ENCODE measurements around the gene VAV1. TPM values are rescaled to one million over a fixed set of nuclear protein-coding genes. Genes with fewer than 3 reads are reported as not detected.

The VAV1 gene
- total and polyA plus RNA-seq, 2 of the 13 experiments (the other 11 are each of a cell fraction or from before 2014, with no cell fraction given) = not detected

DNA sequence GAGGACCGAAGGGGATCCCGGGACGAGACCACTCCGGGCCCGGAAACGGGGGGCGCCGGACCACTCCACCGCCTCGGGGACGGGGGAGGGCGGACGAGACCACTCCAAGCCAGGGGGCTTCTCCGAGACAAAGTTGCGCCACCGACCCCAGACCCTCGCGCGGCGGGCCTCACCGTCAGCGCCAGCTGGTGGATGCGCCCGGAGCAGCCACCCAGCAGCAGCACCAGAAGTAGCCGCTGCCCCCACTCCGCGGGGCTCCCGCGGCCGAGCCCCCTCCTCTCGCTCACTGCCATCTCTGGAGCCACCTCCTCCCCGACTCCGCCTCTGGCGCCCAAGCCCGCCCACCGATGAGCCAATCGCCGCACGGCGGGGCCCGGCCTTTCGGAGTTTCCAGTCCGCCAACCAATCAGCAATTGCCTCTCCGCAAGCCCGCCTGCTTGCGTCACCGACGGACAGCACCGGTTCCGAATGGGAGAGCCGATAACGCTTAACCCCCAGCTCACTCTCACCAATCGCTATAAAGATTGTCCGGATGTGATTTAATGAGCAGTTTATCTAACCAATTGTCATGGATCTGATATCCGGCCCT, 35.1 kb upstream of the VAV1 start, which contains the start of gene GPR108 (continued):
- TF ChIP-seq, protein P1, sequence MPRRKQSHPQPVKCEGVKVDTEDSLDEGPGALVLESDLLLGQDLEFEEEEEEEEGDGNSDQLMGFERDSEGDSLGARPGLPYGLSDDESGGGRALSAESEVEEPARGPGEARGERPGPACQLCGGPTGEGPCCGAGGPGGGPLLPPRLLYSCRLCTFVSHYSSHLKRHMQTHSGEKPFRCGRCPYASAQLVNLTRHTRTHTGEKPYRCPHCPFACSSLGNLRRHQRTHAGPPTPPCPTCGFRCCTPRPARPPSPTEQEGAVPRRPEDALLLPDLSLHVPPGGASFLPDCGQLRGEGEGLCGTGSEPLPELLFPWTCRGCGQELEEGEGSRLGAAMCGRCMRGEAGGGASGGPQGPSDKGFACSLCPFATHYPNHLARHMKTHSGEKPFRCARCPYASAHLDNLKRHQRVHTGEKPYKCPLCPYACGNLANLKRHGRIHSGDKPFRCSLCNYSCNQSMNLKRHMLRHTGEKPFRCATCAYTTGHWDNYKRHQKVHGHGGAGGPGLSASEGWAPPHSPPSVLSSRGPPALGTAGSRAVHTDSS (CRISPR knock-in tag; conservative IDR thresholded peaks at IDR 0.05) = no peak
- TF ChIP-seq TGIF2 (CRISPR knock-in tag; IDR thresholded peaks at IDR 0.05) (no peak), NR2F6 (IDR thresholded peaks at IDR 0.05) (no peak), NR2F6 (CRISPR knock-in tag; IDR thresholded peaks at IDR 0.05) (no peak), RBFOX2 (IDR thresholded peaks at IDR 0.05; ENCODE audit: low read depth, low read length) (peak; percentile 89), HNRNPLL (IDR thresholded peaks at IDR 0.05; ENCODE audit: low read depth, low read length, poor library complexity, severe bottlenecking) (peak; percentile 77), POLR2A (IDR thresholded peaks at IDR 0.05; ENCODE audit: insufficient read depth in 1 of 2, low read depth in 2 of 2, low read length in 2 of 2) (peak; percentile 56 to 67; a peak in 3 of 4 replicates), KDM5B (CRISPR knock-in tag; IDR thresholded peaks at IDR 0.05; ENCODE audit: borderline replicate concordance) (peak; percentile 90; the same call in 1 of the 2 replicates), ZNF7 (CRISPR knock-in tag; IDR thresholded peaks at IDR 0.05) (no peak), ATF7 (IDR thresholded peaks at IDR 0.05) (peak; percentile 94), ATF7 (CRISPR knock-in tag; IDR thresholded peaks at IDR 0.05) (no peak), RFXANK (CRISPR knock-in tag; IDR thresholded peaks at IDR 0.05) (no peak), ZNF747 (CRISPR knock-in tag; IDR thresholded peaks at IDR 0.05; ENCODE audit: borderline replicate concordance) (0 out of 2 replicates have a peak, but pooled peaks have one; percentile 31), ZC3H13 (CRISPR knock-in tag; IDR thresholded peaks at IDR 0.05) (peak; percentile 19; the same call in 1 of the 2 replicates), SP2 (CRISPR knock-in tag; IDR thresholded peaks at IDR 0.05) (peak; percentile 99), HIVEP1 (CRISPR knock-in tag; IDR thresholded peaks at IDR 0.05) (peak; percentile 78), FOSL2 (CRISPR knock-in tag; IDR thresholded peaks at IDR 0.05) (no peak), SPEN (CRISPR knock-in tag; IDR thresholded peaks at IDR 0.05; ENCODE audit: low read depth) (0 out of 2 replicates have a peak, but pooled peaks have one; percentile 58), IKZF4 (CRISPR knock-in tag; IDR thresholded peaks at IDR 0.05; ENCODE audit: borderline replicate concordance, low read depth, not compliant biosample characterization) (peak; percentile 49), CHD2 (IDR thresholded peaks at IDR 0.05; ENCODE audit: low read depth, low read length) (peak; percentile 69), ARNT2 (CRISPR knock-in tag; IDR thresholded peaks at IDR 0.05; ENCODE audit: low read depth) (peak; percentile 17; the same call in 1 of the 2 replicates), ATF1 (CRISPR knock-in tag; IDR thresholded peaks at IDR 0.05) (peak; percentile 99)
- TF ChIP-seq, protein P2, sequence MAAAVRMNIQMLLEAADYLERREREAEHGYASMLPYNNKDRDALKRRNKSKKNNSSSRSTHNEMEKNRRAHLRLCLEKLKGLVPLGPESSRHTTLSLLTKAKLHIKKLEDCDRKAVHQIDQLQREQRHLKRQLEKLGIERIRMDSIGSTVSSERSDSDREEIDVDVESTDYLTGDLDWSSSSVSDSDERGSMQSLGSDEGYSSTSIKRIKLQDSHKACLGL (CRISPR knock-in tag; IDR thresholded peaks at IDR 0.05) = peak; percentile 67; the same call in 1 of the 2 replicates
- TF ChIP-seq, protein P3, sequence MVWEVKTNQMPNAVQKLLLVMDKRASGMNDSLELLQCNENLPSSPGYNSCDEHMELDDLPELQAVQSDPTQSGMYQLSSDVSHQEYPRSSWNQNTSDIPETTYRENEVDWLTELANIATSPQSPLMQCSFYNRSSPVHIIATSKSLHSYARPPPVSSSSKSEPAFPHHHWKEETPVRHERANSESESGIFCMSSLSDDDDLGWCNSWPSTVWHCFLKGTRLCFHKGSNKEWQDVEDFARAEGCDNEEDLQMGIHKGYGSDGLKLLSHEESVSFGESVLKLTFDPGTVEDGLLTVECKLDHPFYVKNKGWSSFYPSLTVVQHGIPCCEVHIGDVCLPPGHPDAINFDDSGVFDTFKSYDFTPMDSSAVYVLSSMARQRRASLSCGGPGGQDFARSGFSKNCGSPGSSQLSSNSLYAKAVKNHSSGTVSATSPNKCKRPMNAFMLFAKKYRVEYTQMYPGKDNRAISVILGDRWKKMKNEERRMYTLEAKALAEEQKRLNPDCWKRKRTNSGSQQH (CRISPR knock-in tag; IDR thresholded peaks at IDR 0.05; ENCODE audit: low read depth) = peak; percentile 15; the same call in 1 of the 2 replicates
- TF ChIP-seq, protein P4, sequence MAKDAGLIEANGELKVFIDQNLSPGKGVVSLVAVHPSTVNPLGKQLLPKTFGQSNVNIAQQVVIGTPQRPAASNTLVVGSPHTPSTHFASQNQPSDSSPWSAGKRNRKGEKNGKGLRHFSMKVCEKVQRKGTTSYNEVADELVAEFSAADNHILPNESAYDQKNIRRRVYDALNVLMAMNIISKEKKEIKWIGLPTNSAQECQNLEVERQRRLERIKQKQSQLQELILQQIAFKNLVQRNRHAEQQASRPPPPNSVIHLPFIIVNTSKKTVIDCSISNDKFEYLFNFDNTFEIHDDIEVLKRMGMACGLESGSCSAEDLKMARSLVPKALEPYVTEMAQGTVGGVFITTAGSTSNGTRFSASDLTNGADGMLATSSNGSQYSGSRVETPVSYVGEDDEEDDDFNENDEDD (CRISPR knock-in tag; IDR thresholded peaks at IDR 0.05; ENCODE audit: borderline replicate concordance) = peak; percentile 39; the same call in 1 of the 2 replicates
- TF ChIP-seq, protein P5, sequence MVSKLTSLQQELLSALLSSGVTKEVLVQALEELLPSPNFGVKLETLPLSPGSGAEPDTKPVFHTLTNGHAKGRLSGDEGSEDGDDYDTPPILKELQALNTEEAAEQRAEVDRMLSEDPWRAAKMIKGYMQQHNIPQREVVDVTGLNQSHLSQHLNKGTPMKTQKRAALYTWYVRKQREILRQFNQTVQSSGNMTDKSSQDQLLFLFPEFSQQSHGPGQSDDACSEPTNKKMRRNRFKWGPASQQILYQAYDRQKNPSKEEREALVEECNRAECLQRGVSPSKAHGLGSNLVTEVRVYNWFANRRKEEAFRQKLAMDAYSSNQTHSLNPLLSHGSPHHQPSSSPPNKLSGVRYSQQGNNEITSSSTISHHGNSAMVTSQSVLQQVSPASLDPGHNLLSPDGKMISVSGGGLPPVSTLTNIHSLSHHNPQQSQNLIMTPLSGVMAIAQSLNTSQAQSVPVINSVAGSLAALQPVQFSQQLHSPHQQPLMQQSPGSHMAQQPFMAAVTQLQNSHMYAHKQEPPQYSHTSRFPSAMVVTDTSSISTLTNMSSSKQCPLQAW (CRISPR knock-in tag; IDR thresholded peaks at IDR 0.05) = peak; percentile 40; the same call in 1 of the 2 replicates
